ENCODE data around the gene PROP1. TPM values are rescaled to one million over a fixed set of nuclear protein-coding genes. Genes with fewer than 3 reads are reported as not detected.
"Not testable (repeated sequence)": the region's sequence is repeated elsewhere in the genome, so short reads cannot be mapped to it uniquely, and the experiment has no call there.

PROP1 gene
- total RNA-seq (2021; ENCODE audit: unreplicated experiment) (not detected), Bru-seq, nascent RNA (not detected), BruChase-seq, experiment 1, labeled RNA remaining after a 6-hour chase (not detected), BruChase-seq, experiment 2, labeled RNA remaining after a 2-hour chase (not detected)
- not detected in 2 replicates for polyA plus RNA-seq (2012)
- long read RNA-seq, result 0 reads

DNA sequence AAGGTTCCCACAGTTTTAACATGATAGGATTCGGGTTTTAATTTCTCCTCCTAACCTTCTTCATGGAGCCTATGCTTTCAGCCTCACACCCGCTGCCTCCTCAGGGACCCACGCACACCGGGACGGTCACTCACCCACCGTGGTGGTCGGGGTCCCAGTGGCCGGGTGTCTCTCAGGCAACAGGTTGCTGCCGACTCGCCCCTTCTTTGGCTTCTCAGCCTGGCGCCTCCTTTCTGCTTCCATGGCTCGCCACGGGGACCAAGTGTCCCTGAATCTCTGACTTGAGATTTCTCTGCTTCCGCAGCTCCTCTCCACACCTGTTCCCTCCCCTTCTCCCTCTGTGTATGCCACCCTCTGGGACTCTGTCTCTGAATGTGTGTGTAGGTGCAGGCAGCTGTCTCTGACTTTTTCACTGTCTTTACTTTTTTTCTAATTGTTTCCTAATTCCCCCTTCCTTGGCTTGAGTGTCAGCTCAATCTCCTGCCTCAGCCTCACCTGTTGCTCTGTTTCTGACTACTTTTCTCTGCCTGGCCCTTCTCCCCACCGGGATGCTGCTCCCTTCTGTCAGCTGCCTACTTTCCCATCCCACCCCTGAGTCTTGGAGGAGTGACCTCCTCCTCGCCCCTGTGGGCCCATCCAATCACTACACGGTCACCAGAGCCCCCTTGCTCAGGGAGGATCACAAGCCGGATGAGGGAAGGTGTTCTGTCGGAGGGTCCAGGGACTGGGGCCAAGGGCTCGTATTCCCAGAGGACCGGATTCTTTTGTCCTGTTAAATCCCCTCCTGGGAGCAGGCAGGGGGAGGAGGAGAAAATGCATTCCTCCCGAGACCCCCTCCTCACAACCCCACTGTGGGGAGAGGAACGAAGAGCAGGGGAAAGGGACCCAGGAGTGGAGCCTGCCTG lies at the start of gene PROP1:
Gene PROP1 (minus strand): TSS at position 552 of the 905 bp plus-strand sequence. CDS start 309 bp downstream, at position 243.
- no peak within 1 kb of the TSS for H3K9ac ChIP-seq (ENCODE audit: low read length)
- ATAC-seq (no peak), DNase-seq (ENCODE audit: low read depth, low spot score) (no peak)
- H2AFZ ChIP-seq (ENCODE audit: low read depth, low read length, poor library complexity, severe bottlenecking), result no peak within 1 kb of the TSS
- H3K27ac ChIP-seq (ENCODE audit: low read depth, low read length), result no peak within 1 kb of the TSS
- intact Hi-C loops (cut with micrococcal nuclease), result no loop called here
- POLR2A ChIA-PET, result no interaction called here
- H3K9me3 ChIP-seq (ENCODE audit: control insufficient read depth in 1 of 2, insufficient read depth in 1 of 2, low read depth in 1 of 2, low read length in 2 of 2), result no peaks in the 10 kb centered on the region
- H3K36me3 ChIP-seq (ENCODE audit: control insufficient read depth in 1 of 2, insufficient read depth in 2 of 2, low read length in 2 of 2), result no peaks in the 10 kb centered on the region
- peaks cover 15% of the 10 kb centered on the region for H3K27me3 ChIP-seq (ENCODE audit: insufficient read depth, low read length)
- CTCF ChIA-PET, result no interaction called here
- no peak within 1 kb of the TSS for H3K4me3 ChIP-seq (replicated peaks in 1 of 2; ENCODE audit: low read depth in 1 of 2, low read length in 2 of 2)
- no peak within 1 kb of the TSS for H3K4me2 ChIP-seq (ENCODE audit: low read length)
- no peaks in the 10 kb centered on the region for H3K4me1 ChIP-seq (ENCODE audit: control insufficient read depth in 1 of 2, insufficient read depth in 2 of 2, low read length in 2 of 2)
- no TSS peak for BruUV-seq (replicated peaks)
- RAD21 ChIA-PET (ENCODE audit: low non-redundant PET in 1 of 2, low total read pairs in 2 of 2, uncharacterized antibody in 2 of 2, unreplicated experiment in 2 of 2), result no interaction called here
- H3K9me2 ChIP-seq (ENCODE audit: insufficient read depth), result no peaks in the 10 kb centered on the region
- H4K20me1 ChIP-seq (ENCODE audit: insufficient read depth), result no peaks in the 10 kb centered on the region
- no peaks in the 10 kb centered on the region for H3K79me2 ChIP-seq (ENCODE audit: insufficient read depth, low read length)
- TF ChIP-seq CEBPB (IDR thresholded peaks at IDR 0.05; ENCODE audit: low read depth) (no peak), EZH2 (IDR thresholded peaks at IDR 0.05) (no peak)
- TF ChIP-seq, protein P1, sequence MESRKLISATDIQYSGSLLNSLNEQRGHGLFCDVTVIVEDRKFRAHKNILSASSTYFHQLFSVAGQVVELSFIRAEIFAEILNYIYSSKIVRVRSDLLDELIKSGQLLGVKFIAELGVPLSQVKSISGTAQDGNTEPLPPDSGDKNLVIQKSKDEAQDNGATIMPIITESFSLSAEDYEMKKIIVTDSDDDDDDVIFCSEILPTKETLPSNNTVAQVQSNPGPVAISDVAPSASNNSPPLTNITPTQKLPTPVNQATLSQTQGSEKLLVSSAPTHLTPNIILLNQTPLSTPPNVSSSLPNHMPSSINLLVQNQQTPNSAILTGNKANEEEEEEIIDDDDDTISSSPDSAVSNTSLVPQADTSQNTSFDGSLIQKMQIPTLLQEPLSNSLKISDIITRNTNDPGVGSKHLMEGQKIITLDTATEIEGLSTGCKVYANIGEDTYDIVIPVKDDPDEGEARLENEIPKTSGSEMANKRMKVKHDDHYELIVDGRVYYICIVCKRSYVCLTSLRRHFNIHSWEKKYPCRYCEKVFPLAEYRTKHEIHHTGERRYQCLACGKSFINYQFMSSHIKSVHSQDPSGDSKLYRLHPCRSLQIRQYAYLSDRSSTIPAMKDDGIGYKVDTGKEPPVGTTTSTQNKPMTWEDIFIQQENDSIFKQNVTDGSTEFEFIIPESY (IDR thresholded peaks at IDR 0.05; ENCODE audit: extremely low read depth, insufficient replicate concordance, low read length), result no peak

DNA sequence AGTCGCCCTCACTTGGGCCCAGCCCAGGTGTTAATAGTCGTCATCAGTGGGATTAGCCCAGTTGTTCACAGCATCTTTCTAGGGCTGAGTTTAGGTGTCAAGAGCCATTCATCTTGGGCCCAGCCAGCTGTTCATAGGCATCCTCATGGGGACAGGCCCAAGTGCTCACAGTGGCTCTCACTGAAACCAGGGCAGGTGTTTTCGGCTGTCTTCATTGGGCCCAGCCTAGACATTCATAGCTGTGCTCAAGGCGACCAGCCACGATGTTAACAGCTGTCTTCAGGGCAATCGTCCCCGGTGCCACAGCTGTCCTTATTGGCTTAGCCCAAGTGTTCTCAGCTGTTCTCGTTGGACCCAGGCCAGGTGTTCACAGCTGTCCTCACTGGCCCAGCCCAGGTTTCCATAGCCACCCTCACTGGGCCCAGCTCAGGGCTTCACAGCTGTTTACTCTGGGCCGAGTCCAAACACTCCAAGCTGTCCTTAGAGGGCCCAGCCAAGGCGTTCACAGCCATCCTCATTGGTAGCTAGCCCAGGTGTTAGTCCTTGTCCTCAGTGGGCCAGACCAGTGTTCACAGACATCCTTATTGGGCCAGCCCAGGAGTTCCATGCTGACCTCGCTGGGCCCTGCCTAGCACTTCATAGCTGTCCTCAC lies 23.5 kb upstream of the PROP1 start:
- DNase-seq (ENCODE audit: low read depth, low spot score); H3K27me3 ChIP-seq (ENCODE audit: insufficient read depth, low read length); H3K27ac ChIP-seq (ENCODE audit: low read depth, low read length); RAD21 ChIA-PET (ENCODE audit: low non-redundant PET in 1 of 2, low total read pairs in 2 of 2, uncharacterized antibody in 2 of 2, unreplicated experiment in 2 of 2); H3K9me3 ChIP-seq (ENCODE audit: control insufficient read depth in 1 of 2, insufficient read depth in 1 of 2, low read depth in 1 of 2, low read length in 2 of 2); H4K20me1 ChIP-seq (ENCODE audit: insufficient read depth); H3K79me2 ChIP-seq (ENCODE audit: insufficient read depth, low read length); H3K36me3 ChIP-seq (ENCODE audit: control insufficient read depth in 1 of 2, insufficient read depth in 2 of 2, low read length in 2 of 2); CTCF ChIA-PET; BruUV-seq (replicated peaks); POLR2A ChIA-PET; H2AFZ ChIP-seq (ENCODE audit: low read depth, low read length, poor library complexity, severe bottlenecking); H3K4me3 ChIP-seq (replicated peaks in 1 of 2; ENCODE audit: low read depth in 1 of 2, low read length in 2 of 2); ATAC-seq; H3K9ac ChIP-seq (ENCODE audit: low read length); H3K4me1 ChIP-seq (ENCODE audit: control insufficient read depth in 1 of 2, insufficient read depth in 2 of 2, low read length in 2 of 2); intact Hi-C loops (cut with micrococcal nuclease); H3K4me2 ChIP-seq (ENCODE audit: low read length); H3K9me2 ChIP-seq (ENCODE audit: insufficient read depth): not testable (repeated sequence)

DNA sequence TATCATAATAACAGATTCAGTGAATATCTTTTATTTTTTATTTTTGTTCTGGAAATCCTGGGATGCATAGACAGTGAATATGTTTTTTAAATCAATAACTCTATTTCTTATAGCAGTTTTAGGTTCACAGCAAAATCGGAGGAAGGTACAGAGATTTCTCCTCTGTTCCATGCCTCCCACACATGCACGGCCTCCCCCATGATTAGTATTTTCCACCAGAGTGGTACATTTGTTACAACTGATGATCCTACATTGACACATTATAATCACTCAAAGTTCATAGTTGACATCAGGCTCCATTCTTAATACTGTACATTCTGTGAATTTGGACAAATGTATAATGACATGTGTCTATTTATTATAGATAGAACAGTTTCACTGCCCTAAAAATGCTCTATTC lies 16.7 kb upstream of the PROP1 start:
- H3K9ac ChIP-seq (ENCODE audit: low read length); BruUV-seq (replicated peaks); ATAC-seq; H4K20me1 ChIP-seq (ENCODE audit: insufficient read depth); POLR2A ChIA-PET; H3K4me2 ChIP-seq (ENCODE audit: low read length); intact Hi-C loops (cut with micrococcal nuclease); H3K27ac ChIP-seq (ENCODE audit: low read depth, low read length); H3K4me1 ChIP-seq (ENCODE audit: control insufficient read depth in 1 of 2, insufficient read depth in 2 of 2, low read length in 2 of 2); H3K9me3 ChIP-seq (ENCODE audit: control insufficient read depth in 1 of 2, insufficient read depth in 1 of 2, low read depth in 1 of 2, low read length in 2 of 2); CTCF ChIA-PET; H3K9me2 ChIP-seq (ENCODE audit: insufficient read depth); H3K79me2 ChIP-seq (ENCODE audit: insufficient read depth, low read length); H3K4me3 ChIP-seq (replicated peaks in 1 of 2; ENCODE audit: low read depth in 1 of 2, low read length in 2 of 2); RAD21 ChIA-PET (ENCODE audit: low non-redundant PET in 1 of 2, low total read pairs in 2 of 2, uncharacterized antibody in 2 of 2, unreplicated experiment in 2 of 2); H3K36me3 ChIP-seq (ENCODE audit: control insufficient read depth in 1 of 2, insufficient read depth in 2 of 2, low read length in 2 of 2); DNase-seq (ENCODE audit: low read depth, low spot score); H3K27me3 ChIP-seq (ENCODE audit: insufficient read depth, low read length); H2AFZ ChIP-seq (ENCODE audit: low read depth, low read length, poor library complexity, severe bottlenecking): not testable (repeated sequence)
